Calu3 (cell line): ENCODE results near the gene WWTR1. TPM values are rescaled to one million over a fixed set of nuclear protein-coding genes. Genes with fewer than 3 reads are reported as not detected.

Experiments
- BruUV-seq: library from RNA; stranded (reverse); fragments of 400-500 nt; replicated peaks from 2 replicates; lab custom pipeline; 2021; lab: Mats Ljungman, UMichigan
- CTCF ChIA-PET: fragments of 300-600 bp; sonication (Branson Sonifier 250); formaldehyde crosslinking; loops from one replicate; lab custom pipeline; 2022; ENCODE audit warnings: antibody characterized with exemption; lab: Charles Lee
- DNase-seq: peaks from one replicate; pipeline ENCODE4 v3.0.0; 2022
- H3K27ac Mint-ChIP-seq: one replicate; pipeline ENCODE4 v1.8.0; 2022; ENCODE audit warnings: mixed read lengths; ENCODE audit not compliant: unreplicated experiment
- H3K27me3 Mint-ChIP-seq: one replicate; pipeline ENCODE4 v1.8.0; 2022; ENCODE audit warnings: mixed read lengths; ENCODE audit not compliant: unreplicated experiment
- H3K36me3 Mint-ChIP-seq: one replicate; pipeline ENCODE4 v1.8.0; 2022; ENCODE audit warnings: mild to moderate bottlenecking, moderate library complexity, mixed read lengths; ENCODE audit not compliant: insufficient read depth, unreplicated experiment
- H3K4me1 Mint-ChIP-seq: one replicate; pipeline ENCODE4 v1.8.0; 2022; ENCODE audit warnings: mild to moderate bottlenecking, low read depth, mixed read lengths; ENCODE audit not compliant: unreplicated experiment
- H3K4me3 Mint-ChIP-seq: one replicate; pipeline ENCODE4 v1.8.0; 2022; ENCODE audit warnings: mild to moderate bottlenecking, low read depth, moderate library complexity, mixed read lengths; ENCODE audit not compliant: unreplicated experiment
- H3K9me3 Mint-ChIP-seq: one replicate; pipeline ENCODE4 v1.8.0; 2022; ENCODE audit warnings: low read depth, mixed read lengths; ENCODE audit not compliant: unreplicated experiment
- CTCF ChIP-seq: fragments of 200-600 bp; IDR thresholded peaks from one replicate; pipeline ENCODE4 v1.8.0; 2022; ENCODE audit warnings: antibody characterized with exemption; ENCODE audit not compliant: unreplicated experiment
- intact Hi-C: fragments of 100-400 bp; cut with micrococcal nuclease; formaldehyde crosslinking; loops from one replicate; pipeline ENCODE4 v1.10.0; 2022; ENCODE audit not compliant: unreplicated experiment
- total RNA-seq: library from RNA; stranded (reverse); gene quantifications from 2 replicates; pipeline ENCODE4 v1.2.3, GENCODE V29; 2022

Gene WWTR1
- total RNA-seq, 1 experiment from 2014 or later, result 269 TPM

- TF ChIP-seq CTCF, result no peak
- DNase-seq, result peak; percentile 74
- intact Hi-C loops, result loop anchor here (2.0 to 5.0 kb wide), 2 partner anchors 60 to 100 kb away; no protein-coding TSS in a partner anchor
Measured at GRCh38 chr3:149542375-149543312, 115.2 kb downstream of the WWTR1 start.

GRCh38 chr3:149541091-149541491 lies 116.7 kb downstream of the WWTR1 start:
- BruUV-seq, result no TSS peak
- H3K9me3 Mint-ChIP-seq, result no peaks in the 10 kb centered on the region

More at GRCh38 chr3:149542375-149543312, 115.2 kb downstream of the WWTR1 start:
- Mint-ChIP-seq H3K4me1 (peaks cover 85% of the 10 kb centered on the region), H3K36me3 (peaks cover 88% of the 10 kb centered on the region), H3K27me3 (no peaks in the 10 kb centered on the region), H3K27ac (peak overlapping the region; percentile 98), H3K9me3 (no peaks in the 10 kb centered on the region), H3K4me3 (peak overlapping the region; percentile 64)
- CTCF ChIA-PET, result interaction anchor here (0.8 to 1.6 kb wide), 7 partner anchors 11 to 116 kb away, joined by 3 to 5 read pairs (median 5); partner anchors contain the start of gene WWTR1
- BruUV-seq, result no TSS peak

GRCh38 chr3:149538371-149538770 lies 119.5 kb downstream of the WWTR1 start:
- intact Hi-C loops, result no loop called here
- H3K4me1 Mint-ChIP-seq, result peaks cover 81% of the 10 kb centered on the region
- H3K27ac Mint-ChIP-seq, result peak overlapping the region; percentile 18
- no TSS peak for BruUV-seq
- no peak for DNase-seq
- no peaks in the 10 kb centered on the region for H3K9me3 Mint-ChIP-seq
- H3K27me3 Mint-ChIP-seq, result no peaks in the 10 kb centered on the region
- H3K4me3 Mint-ChIP-seq, result no peak overlapping the region
- peaks cover 92% of the 10 kb centered on the region for H3K36me3 Mint-ChIP-seq
- no peak for TF ChIP-seq CTCF
- CTCF ChIA-PET, result no interaction called here

More at GRCh38 chr3:149541091-149541491, 116.7 kb downstream of the WWTR1 start:
- Mint-ChIP-seq H3K36me3 (peaks cover 88% of the 10 kb centered on the region), H3K27ac (peak overlapping the region; percentile 98), H3K4me3 (peak overlapping the region; percentile 64), H3K27me3 (no peaks in the 10 kb centered on the region), H3K4me1 (peaks cover 83% of the 10 kb centered on the region)
- intact Hi-C loops, result loop anchor here (2.0 to 5.0 kb wide), 3 partner anchors 40 to 118 kb away; partner anchors contain the start of gene WWTR1
- peak; percentile 46 for DNase-seq
- TF ChIP-seq CTCF, result peak; percentile 33
- CTCF ChIA-PET, result interaction anchor here (0.5 to 2.4 kb wide), 6 partner anchors 10 to 231 kb away, joined by 3 to 8 read pairs (median 4); no protein-coding TSS in a partner anchor

GRCh38 chr3:149536429-149536828 lies 121.4 kb downstream of the WWTR1 start:
- Mint-ChIP-seq H3K4me1 (peaks cover 75% of the 10 kb centered on the region), H3K9me3 (no peaks in the 10 kb centered on the region), H3K4me3 (no peak overlapping the region), H3K36me3 (peaks cover 88% of the 10 kb centered on the region), H3K27me3 (no peaks in the 10 kb centered on the region), H3K27ac (peak overlapping the region; percentile 19)
- no peak for DNase-seq
- BruUV-seq, result no TSS peak
- intact Hi-C loops, result no loop called here
- CTCF ChIA-PET, result interaction anchor here (0.7 kb wide), 1 partner anchor 48 kb away, joined by 4 read pairs; no protein-coding TSS in a partner anchor
- TF ChIP-seq CTCF, result no peak
